ENCODE measurements around the gene FOXO4. TPM values are rescaled to one million over a fixed set of nuclear protein-coding genes. Genes with fewer than 3 reads are reported as not detected.

Gene FOXO4
- total RNA-seq, 2 experiments from 2014 or later, result 3.8 to 12.1 TPM

- H3K27ac ChIP-seq (ENCODE audit: low read depth, low read length, poor library complexity, severe bottlenecking), result peak within 1 kb of the TSS; percentile 69
- peak within 1 kb of the TSS; percentile 96 for H3K4me3 ChIP-seq (ENCODE audit: low read depth, low read length, poor library complexity, severe bottlenecking)
- peaks cover 7% of the 10 kb centered on the region for H3K4me1 ChIP-seq (ENCODE audit: insufficient read depth, low read length, poor library complexity, severe bottlenecking)
- H3K9me3 ChIP-seq (ENCODE audit: low read length), result no peaks in the 10 kb centered on the region
- intact Hi-C loops (cut with micrococcal nuclease; ENCODE audit: unreplicated experiment), result loop anchor here (1.0 to 2.0 kb wide), 2 partner anchors 114 to 465 kb away; partner anchors contain the start of gene OGT
- CTCF ChIA-PET (ENCODE audit: unreplicated experiment), result no interaction called here
- no peaks in the 10 kb centered on the region; the same call in 1 of the 2 replicates for H4K20me1 ChIP-seq (ENCODE audit: insufficient read depth, low read length)
- no TSS peak for BruUV-seq (replicated peaks)
- TF ChIP-seq CTCF (conservative IDR thresholded peaks at IDR 0.05; ENCODE audit: low read length) (no peak), EZH2phosphoT487 (IDR thresholded peaks at IDR 0.05; ENCODE audit: borderline replicate concordance, low read depth, low read length) (no peak)
- POLR2A ChIA-PET, result interaction anchor here (0.6 to 0.8 kb wide), 2 partner anchors 10 to 130 kb away, joined by 3 read pairs; no protein-coding TSS in a partner anchor
- peak within 1 kb of the TSS; percentile 98 for H2AFZ ChIP-seq (ENCODE audit: low read length)
- peak within 1 kb of the TSS; percentile 97 for H3K4me2 ChIP-seq (ENCODE audit: low read length)
- H3K36me3 ChIP-seq (ENCODE audit: insufficient read depth, low read length), result no peaks in the 10 kb centered on the region; the same call in 1 of the 2 replicates
- no peaks in the 10 kb centered on the region for H3K9me2 ChIP-seq (ENCODE audit: insufficient read depth, low read length)
- H3K79me2 ChIP-seq (ENCODE audit: insufficient read depth, low read depth, low read length), result peaks cover 19% of the 10 kb centered on the region; the same call in 1 of the 2 replicates
- peak; percentile 93 for DNase-seq (ENCODE audit: low spot score)
Observed at GRCh38 chrX:71068044-71068918, 27.4 kb upstream of the FOXO4 start, which contains the start of gene SNX12. TSS of gene SNX12 (minus strand) at chrX:71068334. CDS start at chrX:71068306, 28 bp downstream.

GRCh38 chrX:71070531-71070930 is 25.1 kb upstream of the FOXO4 start:
- H4K20me1 ChIP-seq (ENCODE audit: insufficient read depth, low read length), result no peaks in the 10 kb centered on the region; the same call in 1 of the 2 replicates
- no peak overlapping the region for H2AFZ ChIP-seq (ENCODE audit: low read length)
- H3K4me2 ChIP-seq (ENCODE audit: low read length), result no peak overlapping the region
- no peak overlapping the region for H3K27ac ChIP-seq (ENCODE audit: low read depth, low read length, poor library complexity, severe bottlenecking)
- H3K9me2 ChIP-seq (ENCODE audit: insufficient read depth, low read length), result no peaks in the 10 kb centered on the region
- H3K4me3 ChIP-seq (ENCODE audit: low read depth, low read length, poor library complexity, severe bottlenecking), result no peak overlapping the region
- H3K79me2 ChIP-seq (ENCODE audit: insufficient read depth, low read depth, low read length), result peaks cover 19% of the 10 kb centered on the region; the same call in 1 of the 2 replicates
- CTCF ChIA-PET (ENCODE audit: unreplicated experiment), result no interaction called here
- intact Hi-C loops (cut with micrococcal nuclease; ENCODE audit: unreplicated experiment), result no loop called here
- H3K36me3 ChIP-seq (ENCODE audit: insufficient read depth, low read length), result no peaks in the 10 kb centered on the region
- TF ChIP-seq CTCF (conservative IDR thresholded peaks at IDR 0.05; ENCODE audit: low read length) (no peak), EZH2phosphoT487 (IDR thresholded peaks at IDR 0.05; ENCODE audit: borderline replicate concordance, low read depth, low read length) (no peak)
- POLR2A ChIA-PET, result no interaction called here
- peaks cover 7% of the 10 kb centered on the region for H3K4me1 ChIP-seq (ENCODE audit: insufficient read depth, low read length, poor library complexity, severe bottlenecking)
- DNase-seq (ENCODE audit: low spot score), result no peak
- BruUV-seq (replicated peaks), result no TSS peak
- H3K9me3 ChIP-seq (ENCODE audit: low read length), result no peaks in the 10 kb centered on the region
